ENCODE measurements around the gene AFTPH.

Gene AFTPH

GRCh38 chr2:64522843-64523428 is 1.2 kb upstream of the AFTPH start (continued):
- no peak for TF ChIP-seq ZNF324 (tag by site-specific recombination; IDR thresholded peaks at IDR 0.05)
- TF ChIP-seq SALL2 (tag by site-specific recombination; IDR thresholded peaks at IDR 0.05; ENCODE audit: borderline replicate concordance) = no peak
- peak; percentile 54; the same call in 1 of the 2 replicates for TF ChIP-seq KLF16 (tag by site-specific recombination; IDR thresholded peaks at IDR 0.05)
- TF ChIP-seq YY2 (tag by site-specific recombination; IDR thresholded peaks at IDR 0.05) = no peak
- TF ChIP-seq ZBTB8A (tag by site-specific recombination; IDR thresholded peaks at IDR 0.05) = 0 out of 2 replicates have a peak, but pooled peaks have one; percentile 13
- TF ChIP-seq ZNF707 (tag by site-specific recombination; IDR thresholded peaks at IDR 0.05) = no peak
- TF ChIP-seq ZNF449 (tag by site-specific recombination; IDR thresholded peaks at IDR 0.05) = no peak
- no peak for TF ChIP-seq HOXC10 (CRISPR knock-in tag; IDR thresholded peaks at IDR 0.05)
- no peak for TF ChIP-seq ZNF571 (tag by site-specific recombination; IDR thresholded peaks at IDR 0.05)
- TF ChIP-seq SP2 (tag by site-specific recombination; IDR thresholded peaks at IDR 0.05) = peak; percentile 57
- no peak for TF ChIP-seq OVOL3 (tag by site-specific recombination; IDR thresholded peaks at IDR 0.05)
- TF ChIP-seq ZBTB44 (tag by site-specific recombination; IDR thresholded peaks at IDR 0.05) = no peak
- no peak for TF ChIP-seq ZSCAN5A (tag by site-specific recombination; IDR thresholded peaks at IDR 0.05)
- no peak for TF ChIP-seq ZFHX2 (tag by site-specific recombination; conservative IDR thresholded peaks at IDR 0.05)

GRCh38 chr2:64524604-64525316 is 632 bp downstream of the AFTPH start:
- Histone ChIP-seq H3K4me3 (ENCODE audit: low read depth, low read length) (peak overlapping the region; percentile 99), H3K27ac (ENCODE audit: extremely low read depth, low read depth, low read length) (peak overlapping the region; percentile 80), H3K36me3 (ENCODE audit: control insufficient read depth in 2 of 2, insufficient read depth in 1 of 2, low read length in 2 of 2) (no peaks in the 10 kb centered on the region; a peak in 1 of 3 replicates), H3K4me1 (ENCODE audit: control insufficient read depth, insufficient read depth, low read length) (no peaks in the 10 kb centered on the region; the same call in 1 of the 2 replicates), H3K9me3 (ENCODE audit: control insufficient read depth, insufficient read depth, low read depth, low read length) (no peaks in the 10 kb centered on the region)
- CTCF ChIA-PET = interaction anchor here (0.5 to 2.2 kb wide), 5 partner anchors 35 to 512 kb away, joined by 3 to 8 read pairs (median 4); no protein-coding TSS in a partner anchor
- POLR2A ChIA-PET = interaction anchor here (0.7 to 2.4 kb wide), 9 partner anchors 71 to 683 kb away, joined by 3 to 15 read pairs (median 5); partner anchors contain the start of genes LGALSL, SERTAD2 and UGP2
- TF ChIP-seq ZNF335 (tag by site-specific recombination; conservative IDR thresholded peaks at IDR 0.05) (peak; percentile 95), ZNF362 (tag by site-specific recombination; IDR thresholded peaks at IDR 0.05) (0 out of 2 replicates have a peak, but pooled peaks have one; percentile 35), ZNF223 (tag by site-specific recombination; IDR thresholded peaks at IDR 0.05) (no peak), BCL6B (tag by site-specific recombination; IDR thresholded peaks at IDR 0.05) (no peak), ZBTB17 (tag by site-specific recombination; IDR thresholded peaks at IDR 0.05) (peak; percentile 42), ZNF354C (tag by site-specific recombination; IDR thresholded peaks at IDR 0.05; ENCODE audit: borderline replicate concordance, low read depth) (no peak), ZNF837 (tag by site-specific recombination; IDR thresholded peaks at IDR 0.05) (no peak), ZBTB21 (tag by site-specific recombination; IDR thresholded peaks at IDR 0.05) (no peak), ZNF10 (tag by site-specific recombination; IDR thresholded peaks at IDR 0.05) (peak; percentile 67; the same call in 1 of the 2 replicates), ZNF544 (tag by site-specific recombination; IDR thresholded peaks at IDR 0.05) (no peak), INSM2 (tag by site-specific recombination; IDR thresholded peaks at IDR 0.05) (no peak), ZNF654 (tag by site-specific recombination; IDR thresholded peaks at IDR 0.05; ENCODE audit: low read depth) (no peak)
